GM23338 (cell line): ENCODE measurements around the gene SH3RF3.

Experiments used
- CREB1 ChIP-seq: fragments of 250-450 bp; sonication (Bioruptor Pico); IDR thresholded peaks from 2 replicates; pipeline ENCODE4 v1.5.0; 2020; ENCODE audit warnings: low read depth, mild to moderate bottlenecking, moderate library complexity
- EZH2 ChIP-seq: fragments of 200-600 bp; sonication (generic); IDR thresholded peaks from one replicate; pipeline ENCODE4 v1.8.0; 2017; ENCODE audit warnings: antibody characterized with exemption, mild to moderate bottlenecking, low read depth; ENCODE audit not compliant: unreplicated experiment
- EZH2phosphoT487 ChIP-seq: fragments of 200-600 bp; sonication (generic); IDR thresholded peaks from one replicate; pipeline ENCODE4 v1.8.1; 2018; ENCODE audit warnings: antibody characterized with exemption; ENCODE audit not compliant: unreplicated experiment
- ZNF331 ChIP-seq: fragments of 250-450 bp; sonication (Bioruptor Pico); IDR thresholded peaks from 2 replicates; pipeline ENCODE4 v1.5.0; 2020; ENCODE audit warnings: low read depth, mild to moderate bottlenecking, moderate library complexity
- TF ChIP-seq, protein P1 (sequence below), 2 experiments: fragments of 200-600 bp in 1 of 2; sonication (generic) in 1 of 2; conservative IDR thresholded peaks; 2 replicates each; pipeline versions ENCODE4 v1.5.1 to v1.6.1; 2016 to 2017; ENCODE audit warnings: antibody characterized with exemption in 2 of 2, low read depth in 2 of 2, mild to moderate bottlenecking in 2 of 2, moderate library complexity in 1 of 2
- TF ChIP-seq, protein P2 (sequence below): IDR thresholded peaks from one replicate; pipeline ENCODE4 v1.6.1; 2018; ENCODE audit warnings: antibody characterized with exemption; ENCODE audit not compliant: unreplicated experiment

DNA sequence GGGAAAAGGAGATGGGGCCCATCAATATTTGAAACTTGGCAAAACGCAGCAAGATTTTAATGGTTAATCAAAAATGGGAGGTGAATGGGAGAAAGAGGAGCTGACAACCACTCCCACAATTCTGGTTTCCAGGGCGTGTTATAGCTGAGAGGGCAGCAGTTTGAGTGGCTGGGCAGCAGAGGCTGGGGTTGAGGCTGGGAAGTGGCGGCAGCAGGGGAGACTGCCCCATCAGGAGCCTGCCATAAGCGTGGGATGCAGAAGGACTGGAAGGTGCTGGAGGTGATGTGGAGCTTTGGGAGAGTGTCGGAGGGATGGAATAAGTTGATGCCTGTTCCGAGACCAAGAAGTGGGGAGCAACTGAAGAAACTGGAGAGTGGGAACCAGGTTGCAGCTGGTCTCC, 48.9 kb upstream of the SH3RF3 start:
- TF ChIP-seq, protein P1, sequence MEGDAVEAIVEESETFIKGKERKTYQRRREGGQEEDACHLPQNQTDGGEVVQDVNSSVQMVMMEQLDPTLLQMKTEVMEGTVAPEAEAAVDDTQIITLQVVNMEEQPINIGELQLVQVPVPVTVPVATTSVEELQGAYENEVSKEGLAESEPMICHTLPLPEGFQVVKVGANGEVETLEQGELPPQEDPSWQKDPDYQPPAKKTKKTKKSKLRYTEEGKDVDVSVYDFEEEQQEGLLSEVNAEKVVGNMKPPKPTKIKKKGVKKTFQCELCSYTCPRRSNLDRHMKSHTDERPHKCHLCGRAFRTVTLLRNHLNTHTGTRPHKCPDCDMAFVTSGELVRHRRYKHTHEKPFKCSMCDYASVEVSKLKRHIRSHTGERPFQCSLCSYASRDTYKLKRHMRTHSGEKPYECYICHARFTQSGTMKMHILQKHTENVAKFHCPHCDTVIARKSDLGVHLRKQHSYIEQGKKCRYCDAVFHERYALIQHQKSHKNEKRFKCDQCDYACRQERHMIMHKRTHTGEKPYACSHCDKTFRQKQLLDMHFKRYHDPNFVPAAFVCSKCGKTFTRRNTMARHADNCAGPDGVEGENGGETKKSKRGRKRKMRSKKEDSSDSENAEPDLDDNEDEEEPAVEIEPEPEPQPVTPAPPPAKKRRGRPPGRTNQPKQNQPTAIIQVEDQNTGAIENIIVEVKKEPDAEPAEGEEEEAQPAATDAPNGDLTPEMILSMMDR (conservative IDR thresholded peaks at IDR 0.05; ENCODE audit: low read depth in 2 of 2), result no peak
- no peak for TF ChIP-seq ZNF331 (CRISPR knock-in tag)
- no peak for TF ChIP-seq EZH2
- TF ChIP-seq EZH2phosphoT487, result no peak
- TF ChIP-seq, protein P2, sequence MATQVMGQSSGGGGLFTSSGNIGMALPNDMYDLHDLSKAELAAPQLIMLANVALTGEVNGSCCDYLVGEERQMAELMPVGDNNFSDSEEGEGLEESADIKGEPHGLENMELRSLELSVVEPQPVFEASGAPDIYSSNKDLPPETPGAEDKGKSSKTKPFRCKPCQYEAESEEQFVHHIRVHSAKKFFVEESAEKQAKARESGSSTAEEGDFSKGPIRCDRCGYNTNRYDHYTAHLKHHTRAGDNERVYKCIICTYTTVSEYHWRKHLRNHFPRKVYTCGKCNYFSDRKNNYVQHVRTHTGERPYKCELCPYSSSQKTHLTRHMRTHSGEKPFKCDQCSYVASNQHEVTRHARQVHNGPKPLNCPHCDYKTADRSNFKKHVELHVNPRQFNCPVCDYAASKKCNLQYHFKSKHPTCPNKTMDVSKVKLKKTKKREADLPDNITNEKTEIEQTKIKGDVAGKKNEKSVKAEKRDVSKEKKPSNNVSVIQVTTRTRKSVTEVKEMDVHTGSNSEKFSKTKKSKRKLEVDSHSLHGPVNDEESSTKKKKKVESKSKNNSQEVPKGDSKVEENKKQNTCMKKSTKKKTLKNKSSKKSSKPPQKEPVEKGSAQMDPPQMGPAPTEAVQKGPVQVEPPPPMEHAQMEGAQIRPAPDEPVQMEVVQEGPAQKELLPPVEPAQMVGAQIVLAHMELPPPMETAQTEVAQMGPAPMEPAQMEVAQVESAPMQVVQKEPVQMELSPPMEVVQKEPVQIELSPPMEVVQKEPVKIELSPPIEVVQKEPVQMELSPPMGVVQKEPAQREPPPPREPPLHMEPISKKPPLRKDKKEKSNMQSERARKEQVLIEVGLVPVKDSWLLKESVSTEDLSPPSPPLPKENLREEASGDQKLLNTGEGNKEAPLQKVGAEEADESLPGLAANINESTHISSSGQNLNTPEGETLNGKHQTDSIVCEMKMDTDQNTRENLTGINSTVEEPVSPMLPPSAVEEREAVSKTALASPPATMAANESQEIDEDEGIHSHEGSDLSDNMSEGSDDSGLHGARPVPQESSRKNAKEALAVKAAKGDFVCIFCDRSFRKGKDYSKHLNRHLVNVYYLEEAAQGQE, result no peak
- no peak for TF ChIP-seq CREB1 (CRISPR knock-in tag)
